Nephron progenitor cell (in vitro differentiated cells): Measurements from ENCODE around the gene COMMD1.
A peak's percentile ranks its signal among the peaks of the same experiment; 100 is the strongest.
"Not testable (repeated sequence)": the region's sequence is repeated elsewhere in the genome, so short reads cannot be mapped to it uniquely, and the experiment has no call there.

Experiments used
- DNase-seq: peaks from one replicate; pipeline ENCODE4 v3.0.0; 2021
- H3K27ac Mint-ChIP-seq: 2 replicates; pipeline ENCODE4 v1.8.0; 2021; ENCODE audit warnings: mild to moderate bottlenecking, moderate library complexity, mixed read lengths
- H3K27me3 Mint-ChIP-seq: 2 replicates; pipeline ENCODE4 v1.8.0; 2021; ENCODE audit warnings: mild to moderate bottlenecking, low read depth, mixed read lengths; ENCODE audit not compliant: poor library complexity
- H3K36me3 Mint-ChIP-seq: 2 replicates; pipeline ENCODE4 v1.8.0; 2021; ENCODE audit warnings: low read depth, mixed read lengths
- H3K4me1 Mint-ChIP-seq: 2 replicates; pipeline ENCODE4 v1.8.0; 2021; ENCODE audit warnings: mixed read lengths
- H3K4me3 Mint-ChIP-seq: 2 replicates; pipeline ENCODE4 v1.8.0; 2021; ENCODE audit warnings: mild to moderate bottlenecking, moderate library complexity, mixed read lengths
- H3K9me3 Mint-ChIP-seq: 2 replicates; pipeline ENCODE4 v1.8.0; 2021; ENCODE audit warnings: mild to moderate bottlenecking, moderate library complexity, mixed read lengths
- CTCF ChIP-seq: fragments of 200-600 bp; sonication (generic); IDR thresholded peaks from 2 replicates; pipeline ENCODE4 v1.5.0; 2021; ENCODE audit warnings: antibody characterized with exemption

COMMD1 gene

GRCh38 chr2:62158444-62159121 is 253.1 kb downstream of the COMMD1 start:
- H3K9me3 Mint-ChIP-seq, result peaks cover 19% of the 10 kb centered on the region
- H3K27me3 Mint-ChIP-seq, result peaks cover 3% of the 10 kb centered on the region
- H3K27ac Mint-ChIP-seq, result no peak overlapping the region
- peaks cover 7% of the 10 kb centered on the region for H3K36me3 Mint-ChIP-seq
- TF ChIP-seq CTCF, result no peak
- no peak overlapping the region for H3K4me3 Mint-ChIP-seq
- no peaks in the 10 kb centered on the region for H3K4me1 Mint-ChIP-seq
- DNase-seq, result no peak

GRCh38 chr2:62160691-62161090 is 255.2 kb downstream of the COMMD1 start:
- not testable (repeated sequence) for H3K36me3 Mint-ChIP-seq, H3K27ac Mint-ChIP-seq, H3K9me3 Mint-ChIP-seq, DNase-seq, H3K4me3 Mint-ChIP-seq, H3K27me3 Mint-ChIP-seq, H3K4me1 Mint-ChIP-seq

GRCh38 chr2:62163106-62163831 is 257.8 kb downstream of the COMMD1 start:
- TF ChIP-seq CTCF, result no peak
- Mint-ChIP-seq H3K4me1 (peaks cover 5% of the 10 kb centered on the region), H3K27me3 (no peaks in the 10 kb centered on the region), H3K9me3 (no peaks in the 10 kb centered on the region), H3K4me3 (no peak overlapping the region), H3K36me3 (no peaks in the 10 kb centered on the region), H3K27ac (no peak overlapping the region)
- DNase-seq, result no peak

GRCh38 chr2:62163834-62164233 is 258.4 kb downstream of the COMMD1 start:
- Mint-ChIP-seq H3K36me3 (no peaks in the 10 kb centered on the region), H3K9me3 (no peaks in the 10 kb centered on the region), H3K4me3 (no peak overlapping the region), H3K27ac (no peak overlapping the region), H3K4me1 (peaks cover 5% of the 10 kb centered on the region), H3K27me3 (no peaks in the 10 kb centered on the region)
- no peak for DNase-seq
- no peak for TF ChIP-seq CTCF

- H3K36me3 Mint-ChIP-seq, result no peaks in the 10 kb centered on the region
- DNase-seq, result no peak
- H3K4me3 Mint-ChIP-seq, result no peak overlapping the region
- peaks cover 4% of the 10 kb centered on the region for H3K27me3 Mint-ChIP-seq
- H3K27ac Mint-ChIP-seq, result peak overlapping the region; percentile 31
- peaks cover 5% of the 10 kb centered on the region for H3K4me1 Mint-ChIP-seq
- H3K9me3 Mint-ChIP-seq, result no peaks in the 10 kb centered on the region
- no peak for TF ChIP-seq CTCF
Measured at GRCh38 chr2:62175728-62176127, 270.3 kb downstream of the COMMD1 start.

- no peaks in the 10 kb centered on the region for H3K9me3 Mint-ChIP-seq
- no peaks in the 10 kb centered on the region for H3K36me3 Mint-ChIP-seq
- no peak for TF ChIP-seq CTCF
- DNase-seq, result no peak
- no peak overlapping the region for H3K4me3 Mint-ChIP-seq
- H3K4me1 Mint-ChIP-seq, result peaks cover 10% of the 10 kb centered on the region
- peaks cover 4% of the 10 kb centered on the region for H3K27me3 Mint-ChIP-seq
- H3K27ac Mint-ChIP-seq, result no peak overlapping the region
Measured at GRCh38 chr2:62176801-62177200, 271.3 kb downstream of the COMMD1 start.
